GM20431 (cell line): Measurements from ENCODE around the gene CEP126.

Source experiments
- in situ Hi-C: fragments of 300-500 bp; cut with MseI, MboI; formaldehyde crosslinking; loops from one replicate; pipeline ENCODE4 v1.15.0; 2020; ENCODE audit warnings: low sequenced_read_pairs; ENCODE audit not compliant: unreplicated experiment

Gene CEP126

GRCh38 chr11:102005306-102005705 lies 90.5 kb downstream of the CEP126 start:
- in situ Hi-C loops, result loop anchor here (25.0 kb wide), 1 partner anchor 568 kb away; no protein-coding TSS in a partner anchor

- in situ Hi-C loops, result loop anchor here (25.0 kb wide), 1 partner anchor 570 kb away; no protein-coding TSS in a partner anchor
Measured at GRCh38 chr11:102006835-102007566, 92.2 kb downstream of the CEP126 start.

- in situ Hi-C loops, result loop anchor here (25.0 kb wide), 1 partner anchor 571 kb away; no protein-coding TSS in a partner anchor
Measured at GRCh38 chr11:102007567-102008437, 93.0 kb downstream of the CEP126 start.

- in situ Hi-C loops, result loop anchor here (25.0 kb wide), 1 partner anchor 574 kb away; no protein-coding TSS in a partner anchor
Measured at GRCh38 chr11:102010776-102011494, 96.1 kb downstream of the CEP126 start.

GRCh38 chr11:102012946-102013345 lies 98.1 kb downstream of the CEP126 start:
- in situ Hi-C loops, result loop anchor here (25.0 kb wide), 1 partner anchor 576 kb away; no protein-coding TSS in a partner anchor

GRCh38 chr11:102014756-102015155 lies 99.9 kb downstream of the CEP126 start:
- in situ Hi-C loops, result loop anchor here (25.0 kb wide), 1 partner anchor 577 kb away; no protein-coding TSS in a partner anchor

- in situ Hi-C loops, result loop anchor here (25.0 kb wide), 1 partner anchor 580 kb away; no protein-coding TSS in a partner anchor
Measured at GRCh38 chr11:102017026-102017425, 102.2 kb downstream of the CEP126 start.

- in situ Hi-C loops, result no loop called here
Measured at GRCh38 chr11:102026217-102026616, 111.4 kb downstream of the CEP126 start.

- in situ Hi-C loops, result no loop called here
Measured at GRCh38 chr11:102026959-102027358, 112.1 kb downstream of the CEP126 start.

GRCh38 chr11:102036757-102037156 lies 121.9 kb downstream of the CEP126 start:
- in situ Hi-C loops, result no loop called here

- in situ Hi-C loops, result no loop called here
Measured at GRCh38 chr11:102046841-102047240, 132.0 kb downstream of the CEP126 start.

- in situ Hi-C loops, result no loop called here
Measured at GRCh38 chr11:102047305-102047924, 132.6 kb downstream of the CEP126 start, which contains the start of gene CFAP300. Gene CFAP300 (plus strand): TSS chr11:102047437. CDS start chr11:102047471, 34 bp downstream.
